Trophoblast cell (in vitro differentiated cells and primary cell): ENCODE measurements around the gene PLEKHG7.

Experiments used
- DNase-seq, 2 donors: peaks; one replicate each; pipeline ENCODE4 v3.0.0-alpha.2; 2016
- H2AFZ ChIP-seq: 2 replicates; pipeline ENCODE4 v1.6.1; 2013; ENCODE audit warnings: low read length, moderate library complexity, mild to moderate bottlenecking; ENCODE audit not compliant: insufficient read depth, poor library complexity
- H2AK5ac ChIP-seq: 2 replicates; pipeline ENCODE4 v1.6.1; 2013; ENCODE audit warnings: mild to moderate bottlenecking, low read length
- H2BK120ac ChIP-seq: 2 replicates; pipeline ENCODE4 v1.6.1; 2013; ENCODE audit warnings: low read length, mild to moderate bottlenecking, moderate library complexity; ENCODE audit not compliant: insufficient read depth, poor library complexity
- H2BK12ac ChIP-seq: 2 replicates; pipeline ENCODE4 v1.6.1; 2013; ENCODE audit warnings: mild to moderate bottlenecking, low read length, moderate library complexity
- H2BK5ac ChIP-seq: 2 replicates; pipeline ENCODE4 v1.6.1; 2013; ENCODE audit warnings: low read length, low read depth, moderate library complexity, mild to moderate bottlenecking; ENCODE audit not compliant: poor library complexity
- H3K14ac ChIP-seq: 2 replicates; pipeline ENCODE4 v1.6.1; 2013; ENCODE audit warnings: mild to moderate bottlenecking, low read length
- H3K18ac ChIP-seq: 2 replicates; pipeline ENCODE4 v1.6.1; 2013; ENCODE audit warnings: mild to moderate bottlenecking, low read length
- H3K23ac ChIP-seq: 2 replicates; pipeline ENCODE4 v1.6.1; 2013; ENCODE audit warnings: low read length
- H3K27ac ChIP-seq: 2 replicates; pipeline ENCODE4 v1.5.1; 2013; ENCODE audit warnings: low read depth, mild to moderate bottlenecking, inconsistent platforms, low read length, moderate library complexity
- H3K27me3 ChIP-seq: 2 replicates; pipeline ENCODE4 v1.6.1; 2013; ENCODE audit warnings: inconsistent platforms, mild to moderate bottlenecking, low read length, moderate library complexity; ENCODE audit not compliant: insufficient read depth
- H3K36me3 ChIP-seq, 2 experiments: 1 replicate in 1 of 2; 2 replicates in 1 of 2; pipeline ENCODE4 v1.6.1; 2013; ENCODE audit warnings: low read length in 2 of 2, mild to moderate bottlenecking in 2 of 2, moderate library complexity in 1 of 2; ENCODE audit not compliant: insufficient read depth in 2 of 2, control insufficient read depth in 1 of 2
- H3K4ac ChIP-seq: 2 replicates; pipeline ENCODE4 v1.6.1; 2013; ENCODE audit warnings: low read depth, mild to moderate bottlenecking, low read length, moderate library complexity
- H3K4me1 ChIP-seq, 2 experiments: 1 replicate in 1 of 2; 2 replicates in 1 of 2; pipeline ENCODE4 v1.6.1; 2013; ENCODE audit warnings: low read length in 2 of 2, mild to moderate bottlenecking in 2 of 2, moderate library complexity in 1 of 2; ENCODE audit not compliant: insufficient read depth in 2 of 2, control insufficient read depth in 1 of 2
- H3K4me2 ChIP-seq: 2 replicates; pipeline ENCODE4 v1.6.1; 2013; ENCODE audit warnings: inconsistent platforms, mild to moderate bottlenecking, low read length, moderate library complexity
- H3K4me3 ChIP-seq: 2 replicates; pipeline ENCODE4 v1.5.1; 2013; ENCODE audit warnings: mild to moderate bottlenecking, low read depth, low read length, inconsistent platforms
- H3K79me1 ChIP-seq: one replicate; pipeline ENCODE4 v1.6.1; 2013; ENCODE audit warnings: low read length
- H3K79me2 ChIP-seq: 2 replicates; pipeline ENCODE4 v1.6.1; 2013; ENCODE audit warnings: low read length, mild to moderate bottlenecking; ENCODE audit not compliant: control insufficient read depth, insufficient read depth, poor library complexity
- H3K9ac ChIP-seq: 2 replicates; pipeline ENCODE4 v1.6.1; 2013; ENCODE audit warnings: mild to moderate bottlenecking, low read length
- H3K9me3 ChIP-seq: 2 replicates; pipeline ENCODE4 v1.6.1; 2013; ENCODE audit warnings: low read depth, mild to moderate bottlenecking, control low read depth, inconsistent platforms, low read length; ENCODE audit not compliant: insufficient read depth
- H4K12ac ChIP-seq: 2 replicates; pipeline ENCODE4 v1.6.1; 2013; ENCODE audit warnings: low read depth, mild to moderate bottlenecking, low read length, moderate library complexity
- H4K8ac ChIP-seq: 2 replicates; pipeline ENCODE4 v1.6.1; 2013; ENCODE audit warnings: low read depth, mild to moderate bottlenecking, low read length, moderate library complexity
- H4K91ac ChIP-seq: one replicate; pipeline ENCODE4 v1.6.1; 2013; ENCODE audit warnings: low read depth, mild to moderate bottlenecking, low read length, moderate library complexity
- WGBS: extraction: QIAGEN DNeasy Blood & Tissue Kit; methylation state at CpG from one replicate; pipeline ENCODE4 v1.1.7; 2013; ENCODE audit warnings: missing lambda C conversion rate; ENCODE audit not compliant: insufficient read length, insufficient coverage; ENCODE audit errors: extremely low coverage; 5-methylcytosine and 5-hydroxymethylcytosine counted together

PLEKHG7 gene

DNA sequence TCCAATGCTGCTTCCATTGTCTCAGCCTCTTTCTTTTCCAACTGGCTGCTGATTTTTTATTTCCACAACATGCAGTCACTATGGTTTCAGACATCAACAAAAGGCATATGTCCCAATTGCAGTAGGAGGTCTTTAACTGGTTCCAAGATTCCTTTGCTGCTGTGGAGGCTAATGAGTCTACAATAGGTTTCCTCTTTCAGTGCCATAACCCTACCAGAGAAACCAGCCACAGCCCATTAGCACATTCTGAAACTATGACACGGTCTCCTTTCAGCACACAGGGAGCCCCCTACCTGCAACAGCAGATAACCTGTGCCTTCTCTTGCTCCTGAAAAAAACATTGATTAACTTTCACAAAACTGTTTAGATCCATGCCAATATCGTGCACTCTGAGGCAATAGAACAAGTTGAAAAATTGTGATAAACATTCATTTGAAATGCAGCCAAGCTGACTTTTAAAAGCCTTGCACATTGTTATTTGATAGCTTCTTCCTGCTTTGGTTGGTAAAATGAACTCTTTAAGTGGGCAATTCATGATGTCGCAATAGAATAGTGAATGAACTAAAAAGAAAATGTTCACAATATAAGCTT is 32.4 kb downstream of the PLEKHG7 start:
- H4K91ac ChIP-seq = no peak overlapping the region

GRCh38 chr12:92736605-92737004 is 33.8 kb downstream of the PLEKHG7 start:
- H3K14ac ChIP-seq = no peak overlapping the region
- no peak overlapping the region for H3K27ac ChIP-seq
- no peak overlapping the region for H3K4ac ChIP-seq
- H2AK5ac ChIP-seq = no peak overlapping the region
- no peak overlapping the region for H2AFZ ChIP-seq
- no peak overlapping the region for H3K4me3 ChIP-seq
- no peak for DNase-seq
- H2BK5ac ChIP-seq = no peak overlapping the region
- no peaks in the 10 kb centered on the region for H3K79me2 ChIP-seq
- no peak overlapping the region for H4K91ac ChIP-seq
- H3K23ac ChIP-seq = no peak overlapping the region
- no peak overlapping the region for H4K8ac ChIP-seq
- no peak overlapping the region for H2BK12ac ChIP-seq
- WGBS = no CpG with 5 or more reads among the region's 6 CpGs
- H2BK120ac ChIP-seq = no peak overlapping the region
- H3K9me3 ChIP-seq = no peaks in the 10 kb centered on the region
- H4K12ac ChIP-seq = no peak overlapping the region
- H3K18ac ChIP-seq = no peak overlapping the region
- H3K79me1 ChIP-seq = no peaks in the 10 kb centered on the region
- H3K4me2 ChIP-seq = no peak overlapping the region
- no peak overlapping the region for H3K9ac ChIP-seq
- H3K27me3 ChIP-seq = no peaks in the 10 kb centered on the region
- no peaks in the 10 kb centered on the region for H3K4me1 ChIP-seq
- no peaks in the 10 kb centered on the region for H3K36me3 ChIP-seq

More for the DNA sequence above, 32.4 kb downstream of the PLEKHG7 start:
- no peaks in the 10 kb centered on the region for H3K9me3 ChIP-seq
- H3K23ac ChIP-seq = no peak overlapping the region
- H3K14ac ChIP-seq = no peak overlapping the region
- H3K79me2 ChIP-seq = no peaks in the 10 kb centered on the region
- no peak overlapping the region for H2BK120ac ChIP-seq
- H2AFZ ChIP-seq = no peak overlapping the region
- no peaks in the 10 kb centered on the region for H3K27me3 ChIP-seq
- no peak overlapping the region for H2BK12ac ChIP-seq
- H3K9ac ChIP-seq = no peak overlapping the region
- H2AK5ac ChIP-seq = no peak overlapping the region
- H4K12ac ChIP-seq = no peak overlapping the region
- no peaks in the 10 kb centered on the region for H3K79me1 ChIP-seq
- no peak for DNase-seq
- no peak overlapping the region for H3K4me3 ChIP-seq
- H2BK5ac ChIP-seq = no peak overlapping the region
- no peak overlapping the region for H4K8ac ChIP-seq
- WGBS = no CpG with 5 or more reads among the region's 3 CpGs
- no peak overlapping the region for H3K4me2 ChIP-seq
- H3K4me1 ChIP-seq = no peaks in the 10 kb centered on the region
- H3K4ac ChIP-seq = no peak overlapping the region
- H3K18ac ChIP-seq = no peak overlapping the region
- H3K36me3 ChIP-seq = no peaks in the 10 kb centered on the region
- H3K27ac ChIP-seq = no peak overlapping the region

DNA sequence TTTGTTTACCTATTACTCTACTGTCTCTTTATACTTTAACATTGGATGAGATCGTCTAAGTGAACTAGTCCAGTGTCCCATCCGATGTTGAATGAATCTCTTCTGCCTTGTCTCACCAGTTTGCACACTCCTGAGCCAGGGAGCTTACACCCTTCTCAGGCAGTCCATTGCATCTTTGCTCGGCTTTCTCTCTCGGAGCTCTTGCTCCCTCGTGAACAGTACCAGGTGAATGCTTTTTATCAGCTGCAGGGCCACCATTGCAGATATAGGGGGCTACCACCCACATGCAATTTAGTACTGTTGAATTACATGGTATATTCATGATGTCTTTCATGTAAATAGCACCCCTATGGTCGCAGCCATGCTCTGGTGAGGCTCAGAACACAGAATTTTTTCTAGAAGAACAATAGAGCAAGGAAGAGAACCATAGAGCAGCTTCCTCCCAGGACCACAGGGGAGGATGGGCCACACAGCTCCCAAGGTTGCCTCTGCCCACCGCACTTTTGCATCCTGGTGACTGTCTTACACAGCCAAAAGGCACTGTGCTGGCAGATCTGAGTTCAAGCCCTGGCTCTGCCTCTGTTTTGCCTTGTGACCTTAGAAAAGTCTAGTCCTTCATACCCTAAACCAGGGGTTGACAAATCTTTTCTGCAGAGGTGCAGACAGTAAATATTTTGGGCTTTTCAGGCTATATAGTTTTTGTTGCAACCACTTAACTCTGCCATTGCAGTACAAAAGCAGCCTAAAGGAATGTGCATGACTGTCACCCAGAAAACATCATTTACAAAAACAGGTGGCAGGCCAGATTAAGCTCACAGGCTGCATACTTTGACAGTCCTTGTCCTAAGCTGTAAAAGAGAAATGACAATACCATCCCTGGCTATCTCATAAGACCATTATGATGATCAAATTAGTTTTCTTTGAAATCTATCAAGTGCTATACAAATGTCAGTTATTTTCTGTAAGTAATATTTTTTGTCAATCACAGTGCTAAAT is 35.4 kb downstream of the PLEKHG7 start:
- no peak overlapping the region for H3K9ac ChIP-seq
- no peak overlapping the region for H2BK12ac ChIP-seq
- no peak overlapping the region for H3K18ac ChIP-seq
- no peaks in the 10 kb centered on the region for H3K79me1 ChIP-seq
- no peak overlapping the region for H3K4me3 ChIP-seq
- H4K8ac ChIP-seq = no peak overlapping the region
- H3K14ac ChIP-seq = no peak overlapping the region
- H2AK5ac ChIP-seq = no peak overlapping the region
- DNase-seq = no peak
- H3K4ac ChIP-seq = no peak overlapping the region
- H3K9me3 ChIP-seq = no peaks in the 10 kb centered on the region
- no peaks in the 10 kb centered on the region for H3K4me1 ChIP-seq
- no peaks in the 10 kb centered on the region for H3K36me3 ChIP-seq
- no peak overlapping the region for H3K4me2 ChIP-seq
- H2BK120ac ChIP-seq = no peak overlapping the region
- no peak overlapping the region for H4K91ac ChIP-seq
- H3K27me3 ChIP-seq = no peaks in the 10 kb centered on the region
- no peak overlapping the region for H2AFZ ChIP-seq
- H3K23ac ChIP-seq = no peak overlapping the region
- no peak overlapping the region for H3K27ac ChIP-seq
- H2BK5ac ChIP-seq = no peak overlapping the region
- H3K79me2 ChIP-seq = no peaks in the 10 kb centered on the region
- no CpG with 5 or more reads among the region's 7 CpGs for WGBS
- H4K12ac ChIP-seq = no peak overlapping the region

DNA sequence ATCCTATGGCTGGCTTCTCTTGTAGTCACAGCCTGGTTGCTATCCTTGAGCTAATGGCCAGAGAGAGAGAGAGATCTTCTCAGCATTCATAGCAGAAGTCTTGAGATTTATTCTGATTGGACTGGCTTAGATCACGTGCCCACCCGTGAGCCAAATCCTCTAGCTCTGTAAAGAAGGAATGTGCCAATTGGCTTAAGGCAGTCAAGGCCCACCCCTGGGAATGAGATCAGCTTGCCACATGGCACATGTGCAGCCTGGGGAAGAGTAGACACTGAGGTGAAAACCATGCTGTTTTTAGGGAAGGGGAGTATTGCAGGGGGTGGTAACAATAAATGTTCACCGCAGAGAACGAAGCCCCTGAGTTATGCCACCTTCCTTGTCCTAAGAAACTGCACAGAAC is 36.3 kb downstream of the PLEKHG7 start:
- Histone ChIP-seq H3K27me3 (no peaks in the 10 kb centered on the region), H3K4me3 (no peak overlapping the region), H3K23ac (no peak overlapping the region), H3K18ac (no peak overlapping the region), H3K9ac (no peak overlapping the region), H4K91ac (no peak overlapping the region), H2AFZ (no peak overlapping the region), H3K79me2 (no peaks in the 10 kb centered on the region), H2BK120ac (no peak overlapping the region), H3K36me3 (no peaks in the 10 kb centered on the region), H3K14ac (no peak overlapping the region), H2BK5ac (no peak overlapping the region), H3K27ac (no peak overlapping the region), H3K4ac (no peak overlapping the region), H3K4me2 (no peak overlapping the region), H4K12ac (no peak overlapping the region), H2AK5ac (no peak overlapping the region), H3K79me1 (no peaks in the 10 kb centered on the region), H3K4me1 (no peaks in the 10 kb centered on the region), H4K8ac (no peak overlapping the region), H3K9me3 (no peaks in the 10 kb centered on the region), H2BK12ac (no peak overlapping the region)
- no peak for DNase-seq
- WGBS = no CpG with 5 or more reads among the region's 4 CpGs
